Neural crest cell (in vitro differentiated cells): ENCODE results near the gene XRCC2. TPM values are rescaled to one million over a fixed set of nuclear protein-coding genes. Genes with fewer than 3 reads are reported as not detected.
A peak's percentile ranks its signal among the peaks of the same experiment; 100 is the strongest.

Experiments
- DNase-seq: peaks from one replicate; pipeline ENCODE4 v3.0.0; 2021; ENCODE audit warnings: low read depth, mixed read lengths, low spot score
- H3K27ac Mint-ChIP-seq: one replicate; pipeline ENCODE4 v1.8.0; 2021; ENCODE audit warnings: mild to moderate bottlenecking, mixed read lengths; ENCODE audit not compliant: unreplicated experiment
- H3K27me3 Mint-ChIP-seq: 2 replicates; pipeline ENCODE4 v1.8.0; 2021; ENCODE audit warnings: low read depth, mild to moderate bottlenecking, mixed read lengths
- H3K36me3 Mint-ChIP-seq: 2 replicates; pipeline ENCODE4 v1.8.0; 2021; ENCODE audit warnings: low read depth, mild to moderate bottlenecking, mixed read lengths
- H3K4me1 Mint-ChIP-seq: 2 replicates; pipeline ENCODE4 v1.8.0; 2021; ENCODE audit warnings: mixed read lengths
- H3K4me3 Mint-ChIP-seq: one replicate; pipeline ENCODE4 v1.8.0; 2021; ENCODE audit warnings: mild to moderate bottlenecking, mixed read lengths
- H3K9me3 Mint-ChIP-seq: 2 replicates; pipeline ENCODE4 v1.8.0; 2021; ENCODE audit warnings: mixed read lengths
- total RNA-seq: library from RNA; stranded (reverse); gene quantifications from 2 replicates; pipeline ENCODE4 v1.2.1, GENCODE V29; 2021
- TF ChIP-seq, protein P1 (sequence below): fragments of 200-600 bp; sonication (generic); conservative IDR thresholded peaks from 2 replicates; pipeline ENCODE4 v1.5.0; 2021; ENCODE audit warnings: antibody characterized with exemption, mild to moderate bottlenecking

The XRCC2 gene
- total RNA-seq, 1 donor from 2014 or later, result 28.2 TPM

DNA sequence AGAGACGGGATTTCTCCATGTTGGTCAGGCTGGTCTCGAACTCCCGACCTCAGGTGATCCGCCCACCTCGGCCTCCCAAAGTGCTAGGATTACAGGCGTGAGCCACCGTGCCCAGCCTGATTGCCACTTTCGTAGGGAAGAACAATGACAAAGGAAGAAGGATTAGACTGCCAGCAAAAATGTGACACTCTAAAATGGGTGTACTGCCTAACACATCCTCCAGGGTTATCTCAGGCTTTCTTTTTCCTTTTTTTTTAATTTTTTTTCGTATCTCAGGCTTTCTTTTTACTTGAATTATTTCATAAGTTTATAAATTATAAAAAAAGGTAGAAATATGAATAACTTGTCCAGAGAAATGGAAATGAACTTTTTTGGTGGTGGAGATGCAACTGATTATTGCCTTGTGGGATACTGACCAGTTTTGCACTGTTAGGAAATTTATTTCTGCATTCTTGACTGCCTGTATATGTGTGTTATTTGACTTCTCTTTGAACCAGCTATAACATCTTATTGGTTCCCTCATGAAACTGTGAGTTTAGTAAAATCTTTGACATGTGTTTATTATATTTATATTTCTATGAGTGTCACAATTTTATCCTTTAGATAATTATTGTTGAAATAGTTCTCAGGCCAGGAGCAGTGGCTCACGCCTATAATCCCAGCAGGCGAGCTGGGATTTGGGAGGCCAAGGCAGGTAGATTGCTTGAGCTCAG lies 56.8 kb downstream of the XRCC2 start:
- Mint-ChIP-seq H3K4me1 (peaks cover 12% of the 10 kb centered on the region), H3K4me3 (no peak overlapping the region), H3K9me3 (peaks cover 3% of the 10 kb centered on the region), H3K36me3 (no peaks in the 10 kb centered on the region), H3K27ac (no peak overlapping the region), H3K27me3 (no peaks in the 10 kb centered on the region)
- DNase-seq, result no peak
- TF ChIP-seq, protein P1, sequence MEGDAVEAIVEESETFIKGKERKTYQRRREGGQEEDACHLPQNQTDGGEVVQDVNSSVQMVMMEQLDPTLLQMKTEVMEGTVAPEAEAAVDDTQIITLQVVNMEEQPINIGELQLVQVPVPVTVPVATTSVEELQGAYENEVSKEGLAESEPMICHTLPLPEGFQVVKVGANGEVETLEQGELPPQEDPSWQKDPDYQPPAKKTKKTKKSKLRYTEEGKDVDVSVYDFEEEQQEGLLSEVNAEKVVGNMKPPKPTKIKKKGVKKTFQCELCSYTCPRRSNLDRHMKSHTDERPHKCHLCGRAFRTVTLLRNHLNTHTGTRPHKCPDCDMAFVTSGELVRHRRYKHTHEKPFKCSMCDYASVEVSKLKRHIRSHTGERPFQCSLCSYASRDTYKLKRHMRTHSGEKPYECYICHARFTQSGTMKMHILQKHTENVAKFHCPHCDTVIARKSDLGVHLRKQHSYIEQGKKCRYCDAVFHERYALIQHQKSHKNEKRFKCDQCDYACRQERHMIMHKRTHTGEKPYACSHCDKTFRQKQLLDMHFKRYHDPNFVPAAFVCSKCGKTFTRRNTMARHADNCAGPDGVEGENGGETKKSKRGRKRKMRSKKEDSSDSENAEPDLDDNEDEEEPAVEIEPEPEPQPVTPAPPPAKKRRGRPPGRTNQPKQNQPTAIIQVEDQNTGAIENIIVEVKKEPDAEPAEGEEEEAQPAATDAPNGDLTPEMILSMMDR, result peak; percentile 36

- Mint-ChIP-seq H3K4me3 (no peak overlapping the region), H3K27ac (no peak overlapping the region), H3K9me3 (peaks cover 3% of the 10 kb centered on the region), H3K36me3 (no peaks in the 10 kb centered on the region), H3K27me3 (no peaks in the 10 kb centered on the region), H3K4me1 (peaks cover 12% of the 10 kb centered on the region)
- TF ChIP-seq, protein P1, result no peak
- no peak for DNase-seq
Observed at GRCh38 chr7:152618427-152618826, 57.5 kb downstream of the XRCC2 start.

DNA sequence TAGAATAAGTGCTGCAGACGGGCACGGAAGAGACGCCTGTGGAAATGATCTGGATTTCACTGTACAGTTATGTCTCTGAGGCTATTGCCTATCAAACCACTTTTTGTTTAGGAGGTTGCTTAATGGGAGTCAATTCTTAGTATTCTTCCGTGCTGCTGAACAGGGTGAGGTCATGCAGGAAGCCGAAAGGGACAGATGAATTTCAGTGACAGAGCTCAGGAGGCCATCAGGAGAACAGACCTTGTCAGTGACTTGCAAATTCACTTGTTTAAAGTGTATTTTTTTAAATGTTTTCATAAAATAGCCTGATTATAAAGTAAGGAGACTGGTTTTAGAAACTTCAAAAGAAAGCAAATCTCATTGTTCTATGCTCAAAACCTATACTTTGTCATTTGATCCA lies 58.9 kb downstream of the XRCC2 start:
- Mint-ChIP-seq H3K4me1 (peaks cover 12% of the 10 kb centered on the region), H3K4me3 (no peak overlapping the region), H3K27me3 (no peaks in the 10 kb centered on the region), H3K36me3 (no peaks in the 10 kb centered on the region), H3K9me3 (peaks cover 13% of the 10 kb centered on the region), H3K27ac (no peak overlapping the region)
- DNase-seq, result no peak
- TF ChIP-seq, protein P1, result no peak

- H3K27ac Mint-ChIP-seq, result no peak overlapping the region
- DNase-seq, result no peak
- H3K27me3 Mint-ChIP-seq, result no peaks in the 10 kb centered on the region
- H3K36me3 Mint-ChIP-seq, result no peaks in the 10 kb centered on the region
- H3K4me1 Mint-ChIP-seq, result peaks cover 12% of the 10 kb centered on the region
- TF ChIP-seq, protein P1, result no peak
- H3K9me3 Mint-ChIP-seq, result peaks cover 13% of the 10 kb centered on the region
- H3K4me3 Mint-ChIP-seq, result no peak overlapping the region
Observed at GRCh38 chr7:152615031-152615741, 60.8 kb downstream of the XRCC2 start.

DNA sequence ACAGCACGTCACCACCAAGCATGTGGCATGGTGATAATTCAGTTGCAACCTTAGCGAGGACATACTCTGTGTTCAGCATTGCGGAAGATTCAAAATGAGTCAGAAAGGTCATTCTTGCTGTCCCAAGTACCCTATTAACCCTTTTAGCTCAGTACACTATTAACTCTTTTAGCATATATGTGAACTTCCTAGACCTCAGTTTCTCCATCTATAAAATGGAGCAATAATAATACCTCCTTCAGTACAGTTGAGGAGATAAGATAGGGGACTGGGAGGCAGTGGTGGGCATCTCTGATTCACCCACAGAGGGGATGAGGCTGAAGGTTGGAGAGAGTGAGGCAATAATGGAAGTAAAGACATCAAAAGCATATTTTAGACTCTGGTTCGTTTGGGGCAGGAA lies 67.3 kb downstream of the XRCC2 start:
- H3K27ac Mint-ChIP-seq, result no peak overlapping the region

More for the DNA sequence above, 67.3 kb downstream of the XRCC2 start:
- Mint-ChIP-seq H3K4me3 (no peak overlapping the region), H3K36me3 (no peaks in the 10 kb centered on the region), H3K27me3 (no peaks in the 10 kb centered on the region), H3K9me3 (peaks cover 10% of the 10 kb centered on the region), H3K4me1 (no peaks in the 10 kb centered on the region)
- DNase-seq, result no peak
- TF ChIP-seq, protein P1, result no peak
